Measurements from ENCODE around the gene TBL1X. TPM values are rescaled to one million over a fixed set of nuclear protein-coding genes. Genes with fewer than 3 reads are reported as not detected.

The TBL1X gene
- total and polyA plus RNA-seq, 10 of the 15 experiments (the other 5 are each of a cell fraction or from before 2014, with no cell fraction given) = 4.4 to 26.3 (median 10.6) TPM

- no peak overlapping the region for H3K9ac ChIP-seq (ENCODE audit: control insufficient read depth, insufficient read depth, low read length)
- no peak overlapping the region for H2AFZ ChIP-seq (ENCODE audit: control insufficient read depth, low read depth, low read length)
- 42% methylated on average over 4 of the region's 4 CpGs for WGBS (ENCODE audit: insufficient coverage, insufficient replicate concordance, low lambda C conversion rate, missing lambda C conversion rate)
- no peak for DNase-seq (ENCODE audit: low read depth, low spot score)
- no peaks in the 10 kb centered on the region; the same call in 2 of the 3 replicates for H3K9me3 ChIP-seq (replicated peaks; ENCODE audit: control insufficient read depth, insufficient read depth, low read length)
- in situ Hi-C loops (cut with MboI) = no loop called here
- H3K36me3 ChIP-seq (ENCODE audit: control insufficient read depth in 2 of 2, insufficient read depth in 2 of 2, low read length in 1 of 2) = no peaks in the 10 kb centered on the region
- H3K79me2 ChIP-seq (ENCODE audit: control insufficient read depth, insufficient read depth, low read length) = no peaks in the 10 kb centered on the region
- ATAC-seq = no peak
- intact Hi-C loops (cut with micrococcal nuclease; ENCODE audit: unreplicated experiment) = no loop called here
- H4K20me1 ChIP-seq (ENCODE audit: control insufficient read depth, insufficient read depth) = no peaks in the 10 kb centered on the region
- ChIA-PET RAD21 (ENCODE audit: unreplicated experiment) (no interaction called here), POLR2A (no interaction called here), CTCF (interaction anchor here (1.1 kb wide), 1 partner anchor 18 kb away, joined by 3 read pairs; no protein-coding TSS in a partner anchor), SMC1A (ENCODE audit: uncharacterized antibody, unreplicated experiment) (no interaction called here)
- no peak overlapping the region for H3K4me2 ChIP-seq (ENCODE audit: control insufficient read depth, insufficient read depth)
- H3K27ac ChIP-seq (ENCODE audit: control insufficient read depth, insufficient read depth) = no peak overlapping the region
- BruUV-seq (replicated peaks) = no TSS peak
- no peak for FAIRE-seq
- H3K4me3 ChIP-seq = no peak overlapping the region
- H3K27me3 ChIP-seq (replicated peaks in 1 of 2; ENCODE audit: control insufficient read depth in 2 of 2, insufficient read depth in 2 of 2, low read length in 1 of 2) = no peaks in the 10 kb centered on the region
- no peaks in the 10 kb centered on the region for H3K4me1 ChIP-seq (ENCODE audit: control insufficient read depth, insufficient read depth, low read length)
- no peak for TF ChIP-seq KDM1A (IDR thresholded peaks at IDR 0.05; ENCODE audit: borderline replicate concordance)
- TF ChIP-seq MYC (IDR thresholded peaks at IDR 0.05; ENCODE audit: insufficient read depth, insufficient read length, insufficient replicate concordance, low read length, severe bottlenecking) = no peak
- TF ChIP-seq, protein P1, sequence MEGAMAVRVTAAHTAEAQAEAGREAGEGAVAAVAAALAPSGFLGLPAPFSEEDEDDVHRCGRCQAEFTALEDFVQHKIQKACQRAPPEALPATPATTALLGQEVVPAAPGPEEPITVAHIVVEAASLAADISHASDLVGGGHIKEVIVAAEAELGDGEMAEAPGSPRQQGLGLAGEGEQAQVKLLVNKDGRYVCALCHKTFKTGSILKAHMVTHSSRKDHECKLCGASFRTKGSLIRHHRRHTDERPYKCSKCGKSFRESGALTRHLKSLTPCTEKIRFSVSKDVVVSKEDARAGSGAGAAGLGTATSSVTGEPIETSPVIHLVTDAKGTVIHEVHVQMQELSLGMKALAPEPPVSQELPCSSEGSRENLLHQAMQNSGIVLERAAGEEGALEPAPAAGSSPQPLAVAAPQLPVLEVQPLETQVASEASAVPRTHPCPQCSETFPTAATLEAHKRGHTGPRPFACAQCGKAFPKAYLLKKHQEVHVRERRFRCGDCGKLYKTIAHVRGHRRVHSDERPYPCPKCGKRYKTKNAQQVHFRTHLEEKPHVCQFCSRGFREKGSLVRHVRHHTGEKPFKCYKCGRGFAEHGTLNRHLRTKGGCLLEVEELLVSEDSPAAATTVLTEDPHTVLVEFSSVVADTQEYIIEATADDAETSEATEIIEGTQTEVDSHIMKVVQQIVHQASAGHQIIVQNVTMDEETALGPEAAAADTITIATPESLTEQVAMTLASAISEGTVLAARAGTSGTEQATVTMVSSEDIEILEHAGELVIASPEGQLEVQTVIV (IDR thresholded peaks at IDR 0.05; ENCODE audit: borderline replicate concordance, partially characterized antibody) = no peak
- no peak for TF ChIP-seq IRF4 (IDR thresholded peaks at IDR 0.05; ENCODE audit: low read depth, low read length)
- TF ChIP-seq MYB (IDR thresholded peaks at IDR 0.05; ENCODE audit: borderline replicate concordance, low read depth, low read length) = no peak
Observed at GRCh38 chrX:9488586-9488985, 23.7 kb downstream of the TBL1X start.

All from GM12878 (cell line).